BE2C (cell line): ENCODE data around the gene SNX14.
A peak's percentile ranks its signal among the peaks of the same experiment; 100 is the strongest.
"Not testable (repeated sequence)": the region's sequence is repeated elsewhere in the genome, so short reads cannot be mapped to it uniquely, and the experiment has no call there.

Experiments used
- DNase-seq: peaks from one replicate; pipeline ENCODE4 v3.0.0-alpha.2; 2020
- H3K27me3 ChIP-seq: fragments of 250-450 bp; sonication (Bioruptor Pico); 2 replicates; pipeline ENCODE4 v1.5.1; 2020; ENCODE audit warnings: mild to moderate bottlenecking
- H3K36me3 ChIP-seq: fragments of 250-450 bp; sonication (Bioruptor Pico); 2 replicates; pipeline ENCODE4 v1.5.1; 2020; ENCODE audit warnings: mild to moderate bottlenecking
- H3K4me1 ChIP-seq: fragments of 250-450 bp; sonication (Bioruptor Pico); 2 replicates; pipeline ENCODE4 v1.5.1; 2020
- H3K4me3 ChIP-seq: 2 replicates; pipeline ENCODE4 v1.5.1; 2011; ENCODE audit warnings: low read depth, low read length
- H3K9me3 ChIP-seq: fragments of 250-450 bp; sonication (Bioruptor Pico); 2 replicates; pipeline ENCODE4 v1.5.1; 2020
- CTCF ChIP-seq: IDR thresholded peaks from 2 replicates; pipeline ENCODE4 v1.5.1; 2012; ENCODE audit warnings: mild to moderate bottlenecking, low read depth, low read length

SNX14 gene

GRCh38 chr6:85547719-85548118, 45.9 kb downstream of the SNX14 start:
- no peaks in the 10 kb centered on the region for H3K27me3 ChIP-seq
- no peak for TF ChIP-seq CTCF

GRCh38 chr6:85544776-85545175, 48.9 kb downstream of the SNX14 start:
- no peaks in the 10 kb centered on the region for H3K27me3 ChIP-seq
- no peak for DNase-seq
- no peaks in the 10 kb centered on the region; the same call in 1 of the 2 replicates for H3K36me3 ChIP-seq
- H3K4me3 ChIP-seq = no peak overlapping the region
- no peaks in the 10 kb centered on the region for H3K4me1 ChIP-seq
- TF ChIP-seq CTCF = no peak
- H3K9me3 ChIP-seq = no peaks in the 10 kb centered on the region

More at GRCh38 chr6:85547719-85548118, 45.9 kb downstream of the SNX14 start:
- Histone ChIP-seq H3K9me3 (no peaks in the 10 kb centered on the region), H3K36me3 (no peaks in the 10 kb centered on the region; the same call in 1 of the 2 replicates), H3K4me3 (no peak overlapping the region), H3K4me1 (no peaks in the 10 kb centered on the region)
- no peak for DNase-seq

GRCh38 chr6:85537055-85537494, 56.6 kb downstream of the SNX14 start:
- Histone ChIP-seq H3K9me3 (no peaks in the 10 kb centered on the region), H3K27me3 (no peaks in the 10 kb centered on the region), H3K4me1 (no peaks in the 10 kb centered on the region), H3K4me3 (no peak overlapping the region), H3K36me3 (no peaks in the 10 kb centered on the region)
- peak; percentile 17; the same call in 1 of the 2 replicates for TF ChIP-seq CTCF
- no peak for DNase-seq

- not testable (repeated sequence) for H3K27me3 ChIP-seq, H3K4me3 ChIP-seq, H3K36me3 ChIP-seq, DNase-seq, H3K9me3 ChIP-seq, H3K4me1 ChIP-seq
These were observed 69.4 kb downstream of the SNX14 start for GRCh38 chr6:85524281-85524680.

GRCh38 chr6:85516168-85516567, 77.5 kb downstream of the SNX14 start:
- Histone ChIP-seq H3K27me3 (no peaks in the 10 kb centered on the region), H3K36me3 (peaks cover 13% of the 10 kb centered on the region), H3K4me3 (no peak overlapping the region), H3K4me1 (no peaks in the 10 kb centered on the region), H3K9me3 (no peaks in the 10 kb centered on the region)
- TF ChIP-seq CTCF = no peak
- no peak for DNase-seq

GRCh38 chr6:85506441-85507093, 87.1 kb downstream of the SNX14 start:
- Histone ChIP-seq H3K27me3 (no peaks in the 10 kb centered on the region), H3K36me3 (peaks cover 4% of the 10 kb centered on the region), H3K4me3 (no peak overlapping the region), H3K9me3 (no peaks in the 10 kb centered on the region), H3K4me1 (no peaks in the 10 kb centered on the region)
- no peak for DNase-seq
- TF ChIP-seq CTCF = no peak
